Activated CD4-positive, alpha-beta memory T cell treated with anti-CD3 and anti-CD28 coated beads for 36 hours (primary cell): ENCODE data around the gene CCDC85C. TPM values are rescaled to one million over a fixed set of nuclear protein-coding genes. Genes with fewer than 3 reads are reported as not detected.
"Not testable (repeated sequence)": the region's sequence is repeated elsewhere in the genome, so short reads cannot be mapped to it uniquely, and the experiment has no call there.

Experiments
- CTCF ChIA-PET: fragments of 350-600 bp; sonication (Branson Sonifier 250); formaldehyde crosslinking; loops from one replicate; lab custom pipeline; 2021; ENCODE audit warnings: antibody characterized with exemption, inconsistent platforms; lab: Charles Lee
- POLR2A ChIA-PET: fragments of 350-600 bp; sonication (Branson Sonifier 250); formaldehyde crosslinking; loops from one replicate; lab custom pipeline; 2021; ENCODE audit warnings: antibody characterized with exemption; lab: Charles Lee
- DNase-seq: peaks from one replicate; pipeline ENCODE4 v3.0.0-alpha.2; 2020
- H3K27ac Mint-ChIP-seq: one replicate; pipeline ENCODE4 v1.8.0; 2021; ENCODE audit warnings: mixed read lengths
- H3K27me3 Mint-ChIP-seq: one replicate; pipeline ENCODE4 v1.8.0; 2021; ENCODE audit warnings: mixed read lengths
- H3K36me3 Mint-ChIP-seq: one replicate; pipeline ENCODE4 v1.8.0; 2021; ENCODE audit warnings: mixed read lengths
- H3K4me1 Mint-ChIP-seq: one replicate; pipeline ENCODE4 v1.8.0; 2021; ENCODE audit warnings: low read depth, mixed read lengths
- H3K4me3 Mint-ChIP-seq: one replicate; pipeline ENCODE4 v1.8.0; 2021; ENCODE audit warnings: mild to moderate bottlenecking, mixed read lengths
- H3K9me3 Mint-ChIP-seq: one replicate; pipeline ENCODE4 v1.8.0; 2021; ENCODE audit warnings: mixed read lengths
- intact Hi-C: fragments of 100-400 bp; cut with micrococcal nuclease; formaldehyde crosslinking; loops from one replicate; pipeline ENCODE4 v1.15.1; 2023
- total RNA-seq, 2 experiments: library from RNA; stranded (reverse); gene quantifications; one replicate each; pipeline ENCODE4 v1.2.3, GENCODE V29; 2021

CCDC85C gene
- total RNA-seq, 2 experiments from 2014 or later = 10.7 to 12.3 TPM

GRCh38 chr14:99643343-99643742 is 39.3 kb upstream of the CCDC85C start:
- Mint-ChIP-seq H3K27ac (no peak overlapping the region), H3K9me3 (no peaks in the 10 kb centered on the region), H3K4me1 (peaks cover 4% of the 10 kb centered on the region), H3K4me3 (no peak overlapping the region), H3K27me3 (peaks cover 21% of the 10 kb centered on the region), H3K36me3 (no peaks in the 10 kb centered on the region)
- no peak for DNase-seq
- ChIA-PET CTCF (no interaction called here), POLR2A (no interaction called here)
- intact Hi-C loops = no loop called here

GRCh38 chr14:99642771-99643170 is 38.8 kb upstream of the CCDC85C start:
- DNase-seq, H3K4me3 Mint-ChIP-seq, H3K27ac Mint-ChIP-seq, H3K4me1 Mint-ChIP-seq, H3K36me3 Mint-ChIP-seq, POLR2A ChIA-PET, intact Hi-C loops, CTCF ChIA-PET, H3K9me3 Mint-ChIP-seq: not testable (repeated sequence)
- peaks cover 19% of the 10 kb centered on the region for H3K27me3 Mint-ChIP-seq

GRCh38 chr14:99637624-99638023 is 33.6 kb upstream of the CCDC85C start:
- POLR2A ChIA-PET = no interaction called here
- Mint-ChIP-seq H3K27ac (no peak overlapping the region), H3K36me3 (no peaks in the 10 kb centered on the region), H3K4me3 (no peak overlapping the region), H3K9me3 (no peaks in the 10 kb centered on the region), H3K4me1 (no peaks in the 10 kb centered on the region), H3K27me3 (peaks cover 3% of the 10 kb centered on the region)
- DNase-seq = no peak
- intact Hi-C loops = no loop called here
- CTCF ChIA-PET = no interaction called here

- DNase-seq = no peak
- intact Hi-C loops = no loop called here
- H3K4me1 Mint-ChIP-seq = no peaks in the 10 kb centered on the region
- ChIA-PET POLR2A (no interaction called here), CTCF (no interaction called here)
- no peaks in the 10 kb centered on the region for H3K36me3 Mint-ChIP-seq
- H3K27me3 Mint-ChIP-seq = peaks cover 3% of the 10 kb centered on the region
- H3K9me3 Mint-ChIP-seq = no peaks in the 10 kb centered on the region
- H3K27ac Mint-ChIP-seq = no peak overlapping the region
- no peak overlapping the region for H3K4me3 Mint-ChIP-seq
Measured at GRCh38 chr14:99636487-99636886, 32.5 kb upstream of the CCDC85C start.

- H3K36me3 Mint-ChIP-seq = no peaks in the 10 kb centered on the region
- no peak overlapping the region for H3K27ac Mint-ChIP-seq
- POLR2A ChIA-PET = no interaction called here
- CTCF ChIA-PET = no interaction called here
- intact Hi-C loops = no loop called here
- H3K4me3 Mint-ChIP-seq = no peak overlapping the region
- no peaks in the 10 kb centered on the region for H3K4me1 Mint-ChIP-seq
- no peak for DNase-seq
- H3K27me3 Mint-ChIP-seq = peaks cover 3% of the 10 kb centered on the region
- no peaks in the 10 kb centered on the region for H3K9me3 Mint-ChIP-seq
Measured at GRCh38 chr14:99635116-99635515, 31.1 kb upstream of the CCDC85C start.

- DNase-seq = no peak
- CTCF ChIA-PET = no interaction called here
- H3K4me1 Mint-ChIP-seq = no peaks in the 10 kb centered on the region
- H3K27me3 Mint-ChIP-seq = peaks cover 3% of the 10 kb centered on the region
- no peak overlapping the region for H3K4me3 Mint-ChIP-seq
- intact Hi-C loops = no loop called here
- H3K9me3 Mint-ChIP-seq = no peaks in the 10 kb centered on the region
- POLR2A ChIA-PET = no interaction called here
- no peaks in the 10 kb centered on the region for H3K36me3 Mint-ChIP-seq
- H3K27ac Mint-ChIP-seq = no peak overlapping the region
Measured at GRCh38 chr14:99634443-99634842, 30.4 kb upstream of the CCDC85C start.

- Mint-ChIP-seq H3K27ac (no peak overlapping the region), H3K27me3 (peaks cover 4% of the 10 kb centered on the region), H3K4me1 (peaks cover 2% of the 10 kb centered on the region), H3K36me3 (no peaks in the 10 kb centered on the region), H3K4me3 (no peak overlapping the region), H3K9me3 (no peaks in the 10 kb centered on the region)
- no peak for DNase-seq
- CTCF ChIA-PET = interaction anchor here (1.1 kb wide), 1 partner anchor 109 kb away, joined by 4 read pairs; no protein-coding TSS in a partner anchor
- intact Hi-C loops = no loop called here
- POLR2A ChIA-PET = no interaction called here
Measured at GRCh38 chr14:99633918-99634317, 29.9 kb upstream of the CCDC85C start.

- peaks cover 5% of the 10 kb centered on the region for H3K4me1 Mint-ChIP-seq
- ChIA-PET CTCF (interaction anchor here (1.1 kb wide), 1 partner anchor 108 kb away, joined by 4 read pairs; no protein-coding TSS in a partner anchor), POLR2A (no interaction called here)
- H3K9me3 Mint-ChIP-seq = no peaks in the 10 kb centered on the region
- intact Hi-C loops = no loop called here
- no peak overlapping the region for H3K4me3 Mint-ChIP-seq
- no peak for DNase-seq
- no peaks in the 10 kb centered on the region for H3K36me3 Mint-ChIP-seq
- H3K27ac Mint-ChIP-seq = no peak overlapping the region
- peaks cover 5% of the 10 kb centered on the region for H3K27me3 Mint-ChIP-seq
Measured at GRCh38 chr14:99633141-99633540, 29.1 kb upstream of the CCDC85C start.

GRCh38 chr14:99632410-99633035 is 28.5 kb upstream of the CCDC85C start:
- CTCF ChIA-PET = interaction anchor here (0.7 kb wide), 1 partner anchor 84 kb away, joined by 3 read pairs; no protein-coding TSS in a partner anchor

GRCh38 chr14:99630202-99630601 is 26.2 kb upstream of the CCDC85C start:
- no peak overlapping the region for H3K27ac Mint-ChIP-seq
- peaks cover 5% of the 10 kb centered on the region for H3K27me3 Mint-ChIP-seq
- H3K4me3 Mint-ChIP-seq = no peak overlapping the region
- ChIA-PET CTCF (no interaction called here), POLR2A (no interaction called here)
- no peaks in the 10 kb centered on the region for H3K36me3 Mint-ChIP-seq
- intact Hi-C loops = no loop called here
- H3K4me1 Mint-ChIP-seq = peaks cover 5% of the 10 kb centered on the region
- no peak for DNase-seq
- no peaks in the 10 kb centered on the region for H3K9me3 Mint-ChIP-seq

More at GRCh38 chr14:99632410-99633035, 28.5 kb upstream of the CCDC85C start:
- Mint-ChIP-seq H3K27ac (no peak overlapping the region), H3K9me3 (no peaks in the 10 kb centered on the region), H3K27me3 (peaks cover 5% of the 10 kb centered on the region), H3K4me1 (peaks cover 5% of the 10 kb centered on the region), H3K4me3 (no peak overlapping the region), H3K36me3 (no peaks in the 10 kb centered on the region)
- DNase-seq = no peak
- POLR2A ChIA-PET = no interaction called here
- intact Hi-C loops = no loop called here

- Mint-ChIP-seq H3K4me1 (peaks cover 5% of the 10 kb centered on the region), H3K36me3 (no peaks in the 10 kb centered on the region), H3K27me3 (peaks cover 13% of the 10 kb centered on the region), H3K9me3 (no peaks in the 10 kb centered on the region), H3K4me3 (no peak overlapping the region), H3K27ac (no peak overlapping the region)
- ChIA-PET POLR2A (no interaction called here), CTCF (interaction anchor here (0.6 to 1.5 kb wide), 10 partner anchors 9 to 112 kb away, joined by 3 to 12 read pairs (median 4); no protein-coding TSS in a partner anchor)
- intact Hi-C loops = loop anchor here (1.0 kb wide), 1 partner anchor 111 kb away; no protein-coding TSS in a partner anchor
- DNase-seq = peak; percentile 77
Measured at GRCh38 chr14:99628887-99629618, 25.0 kb upstream of the CCDC85C start.

- Mint-ChIP-seq H3K27ac (no peak overlapping the region), H3K27me3 (peaks cover 14% of the 10 kb centered on the region), H3K4me3 (no peak overlapping the region), H3K4me1 (peaks cover 5% of the 10 kb centered on the region), H3K36me3 (no peaks in the 10 kb centered on the region), H3K9me3 (no peaks in the 10 kb centered on the region)
- DNase-seq = peak; percentile 39
- POLR2A ChIA-PET = no interaction called here
- CTCF ChIA-PET = interaction anchor here (0.6 to 1.5 kb wide), 13 partner anchors 8 to 111 kb away, joined by 3 to 12 read pairs (median 4); no protein-coding TSS in a partner anchor
- intact Hi-C loops = loop anchor here (1.0 kb wide), 1 partner anchor 109 kb away; no protein-coding TSS in a partner anchor
Measured at GRCh38 chr14:99627510-99628381, 23.7 kb upstream of the CCDC85C start.
